HG03571 (cell line): ENCODE results near the gene MEPCE.
A peak's percentile ranks its signal among the peaks of the same experiment; 100 is the strongest.
"Not testable (repeated sequence)": the region's sequence is repeated elsewhere in the genome, so short reads cannot be mapped to it uniquely, and the experiment has no call there.

Experiments used
- ATAC-seq: cut with Tn5 transposase; IDR thresholded peaks from one replicate; pipeline ENCODE4 v1.9.1; 2021; ENCODE audit not compliant: unreplicated experiment

Gene MEPCE

GRCh38 chr7:100433592-100434296, 4.1 kb downstream of the MEPCE start:
- ATAC-seq = no peak

DNA sequence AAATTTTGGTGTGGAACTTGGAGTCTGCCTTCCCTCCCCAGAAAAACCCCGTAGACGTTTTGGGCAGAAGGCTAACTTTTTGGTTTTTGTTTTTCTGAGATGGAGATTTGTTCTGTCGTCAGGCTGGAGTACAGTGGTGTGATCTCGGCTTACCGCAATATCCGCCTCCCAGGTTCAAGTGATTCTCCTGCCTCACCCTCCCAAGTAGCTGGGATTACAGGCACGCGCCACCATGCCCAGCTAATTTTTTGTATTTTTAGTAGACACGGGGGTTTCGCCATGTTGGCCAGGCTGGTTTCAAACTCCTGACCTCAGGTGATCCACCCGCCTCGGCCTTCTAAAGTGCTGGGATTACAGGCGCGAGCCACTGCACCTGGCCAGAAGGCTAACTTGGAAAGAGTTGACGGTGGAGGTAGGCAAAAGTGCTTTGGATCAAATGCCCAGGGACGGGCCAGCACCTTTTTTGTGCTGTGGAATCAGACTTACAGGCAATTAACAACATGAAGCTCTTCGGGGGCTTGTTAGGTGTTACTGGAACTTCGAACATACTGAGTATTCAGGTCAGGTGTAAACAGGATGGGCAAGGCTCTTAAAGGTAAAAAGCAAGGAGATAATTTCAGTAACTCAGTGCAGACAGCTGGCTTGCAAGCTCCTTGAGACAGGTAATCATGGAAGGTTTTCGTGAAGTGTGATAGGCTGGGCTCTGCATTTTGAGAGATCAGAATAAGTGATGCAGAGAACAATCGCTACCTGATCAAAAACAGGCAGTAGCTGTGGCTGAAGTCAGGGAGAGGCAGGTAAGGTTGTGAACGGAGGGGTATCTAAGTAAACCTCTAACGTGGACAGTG, 4.9 kb downstream of the MEPCE start:
- no peak for ATAC-seq

- ATAC-seq = peak; percentile 23
Observed at GRCh38 chr7:100435401-100436304, 6.0 kb downstream of the MEPCE start.

DNA sequence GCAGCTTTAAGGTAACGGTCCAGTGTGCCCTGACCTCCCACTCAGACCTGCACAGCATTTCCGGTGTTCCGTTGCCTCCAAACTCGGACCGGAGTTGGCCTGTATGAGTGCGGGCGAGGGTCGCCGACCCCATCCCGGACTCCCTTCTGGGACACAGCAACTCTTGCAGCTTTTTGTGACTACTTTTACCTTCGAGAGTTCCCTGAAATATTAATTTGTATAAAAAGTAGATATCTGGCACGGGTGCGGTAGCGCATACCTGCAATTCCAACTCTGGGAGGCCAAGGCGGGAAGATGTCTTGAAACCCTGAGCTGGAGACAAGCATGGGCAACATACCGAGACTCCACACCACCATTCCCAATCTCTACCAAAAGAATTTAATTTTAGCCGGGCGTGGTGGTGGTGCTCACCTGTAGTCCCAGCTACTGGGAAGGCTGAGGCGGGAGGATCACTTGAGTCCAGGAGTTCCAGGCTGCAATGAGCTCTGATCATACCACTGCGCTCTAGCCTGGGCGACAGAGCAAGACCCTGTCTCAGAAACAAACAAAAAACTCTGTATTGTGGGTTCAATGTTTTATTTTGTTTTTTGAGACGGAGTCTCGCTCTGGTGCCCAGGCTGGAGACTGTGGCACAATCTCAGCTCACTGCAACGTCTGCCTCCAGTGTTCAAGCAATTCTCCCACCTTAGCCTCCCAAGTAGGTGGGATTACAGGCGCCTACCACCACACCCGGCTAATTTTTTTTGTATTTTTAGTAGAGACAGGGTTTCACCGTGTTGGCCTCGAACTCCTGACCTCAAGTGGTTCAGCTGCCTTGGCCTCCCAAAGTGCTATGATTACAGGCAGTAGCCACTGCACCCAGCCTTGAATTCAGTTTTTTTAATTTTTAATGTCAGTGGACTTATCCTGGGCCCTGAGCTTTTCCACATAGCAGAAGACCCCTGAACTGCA, 7.8 kb downstream of the MEPCE start:
- no peak for ATAC-seq

DNA sequence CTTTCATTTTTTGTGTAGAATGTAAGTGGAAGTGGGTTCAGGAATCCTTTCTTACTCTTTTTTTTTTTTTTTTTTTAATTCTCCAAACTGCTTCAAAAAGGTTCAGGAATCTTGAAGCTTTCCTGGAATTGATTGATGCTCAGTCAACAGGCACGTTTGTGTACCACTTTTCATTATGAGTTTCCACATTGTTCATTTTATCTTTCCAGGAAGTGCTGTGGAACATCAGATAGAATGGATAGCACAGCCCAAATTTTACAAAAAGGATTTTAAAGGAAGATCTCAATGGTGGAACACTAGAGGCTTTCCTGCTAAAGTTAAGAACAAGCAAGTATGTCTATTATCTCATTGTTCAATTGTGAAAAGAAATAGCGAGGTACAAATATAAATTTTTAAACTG, 8.5 kb downstream of the MEPCE start:
- ATAC-seq = no peak

DNA sequence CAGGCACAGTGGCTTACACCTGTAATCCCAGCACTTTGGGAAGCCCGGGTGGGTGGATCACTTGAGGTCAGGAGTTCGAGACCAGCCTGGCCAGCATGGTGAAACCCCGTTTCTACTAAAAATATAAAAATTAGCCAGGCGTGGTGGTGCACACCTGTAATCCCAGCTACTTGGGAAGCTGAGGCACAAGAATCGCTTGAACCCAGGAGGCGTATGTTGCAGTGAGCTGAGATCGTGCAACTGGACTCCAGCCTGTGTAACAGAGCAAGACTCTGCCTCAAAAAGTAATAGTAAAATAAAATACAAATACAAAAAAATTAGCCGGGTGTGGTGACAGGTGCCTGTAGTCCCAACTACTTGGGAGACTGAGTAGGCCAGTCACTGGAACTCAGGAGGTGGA, 9.1 kb downstream of the MEPCE start:
- not testable (repeated sequence) for ATAC-seq

GRCh38 chr7:100439244-100439643, 9.6 kb downstream of the MEPCE start:
- ATAC-seq = not testable (repeated sequence)

GRCh38 chr7:100441641-100442535, 12.3 kb downstream of the MEPCE start:
- ATAC-seq = no peak

DNA sequence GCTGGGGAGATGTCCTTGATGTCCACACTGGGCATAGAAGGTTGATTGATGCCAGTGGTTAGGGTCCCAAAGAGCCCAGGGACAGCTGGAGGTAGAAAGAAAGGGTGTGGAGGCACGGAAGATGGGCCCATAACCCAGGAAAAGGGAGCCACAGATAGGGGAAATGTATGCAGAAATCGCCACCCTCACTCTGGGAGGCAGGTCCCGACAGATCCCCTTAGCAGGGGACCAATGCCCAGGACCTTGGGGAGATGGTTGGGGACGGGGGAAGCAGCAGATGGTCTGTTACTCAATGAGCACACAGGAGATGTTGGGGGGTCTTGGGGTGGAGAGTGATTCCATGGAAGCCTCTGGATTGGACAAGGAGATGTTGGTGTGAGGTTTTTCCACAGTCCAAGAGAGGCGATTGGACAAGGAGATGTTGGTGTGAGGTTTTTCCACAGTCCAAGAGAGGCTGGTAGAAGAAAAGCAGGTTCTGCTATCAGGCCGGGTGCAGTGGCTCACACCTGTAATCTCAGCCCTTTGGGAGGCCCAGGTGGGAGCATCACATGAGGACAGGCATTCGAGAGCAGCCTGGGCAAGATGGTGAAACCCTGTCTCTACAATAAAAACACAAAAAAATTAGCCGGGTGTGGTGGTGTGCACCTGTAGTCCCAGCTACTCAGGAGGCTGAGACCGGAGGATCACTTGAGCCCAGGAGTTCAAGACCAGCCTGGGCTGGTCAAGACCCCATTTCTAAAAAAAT, 13.6 kb downstream of the MEPCE start:
- ATAC-seq = no peak

GRCh38 chr7:100444311-100445278, 15.0 kb downstream of the MEPCE start:
- no peak for ATAC-seq

DNA sequence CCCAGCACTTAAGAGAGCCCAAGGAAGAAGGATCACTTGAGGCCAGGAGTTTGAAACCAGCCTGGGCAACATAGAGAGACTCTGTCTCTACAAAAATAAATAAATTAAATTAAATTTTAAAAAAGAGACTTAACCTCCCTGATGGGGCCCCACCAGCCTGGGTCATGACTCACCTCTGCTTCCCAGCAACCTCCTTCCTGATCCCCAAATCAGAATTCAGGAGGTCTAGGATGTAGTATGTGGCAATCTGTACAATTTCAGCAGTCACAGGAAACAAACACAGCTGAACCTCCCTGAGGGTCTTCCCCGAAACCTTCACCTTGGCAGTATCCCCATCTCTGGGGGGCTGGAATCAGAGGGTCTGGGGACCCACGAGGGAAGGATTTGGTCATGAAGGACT, 16.4 kb downstream of the MEPCE start:
- ATAC-seq = no peak

DNA sequence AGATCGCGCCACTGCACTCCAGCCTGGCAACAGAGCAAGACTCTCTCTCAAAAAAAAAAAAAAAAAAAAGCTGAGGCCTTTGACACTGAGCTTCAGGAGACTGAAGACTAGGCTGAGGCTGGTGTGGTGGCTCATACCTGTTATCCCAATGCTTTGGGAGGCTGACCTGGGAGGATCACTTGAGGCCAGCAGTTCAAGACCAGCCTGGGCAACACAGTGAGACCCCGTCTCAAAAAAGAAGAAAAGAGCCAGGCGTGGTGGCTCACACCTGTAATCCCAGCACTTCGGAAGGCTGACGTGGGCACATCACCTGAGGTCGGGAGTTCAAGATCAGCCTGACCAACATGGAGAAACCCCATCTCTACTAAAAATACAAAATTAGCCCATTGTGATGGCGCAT, 17.7 kb downstream of the MEPCE start:
- ATAC-seq = not testable (repeated sequence)

- ATAC-seq = no peak
Observed at GRCh38 chr7:100449190-100449795, 19.7 kb downstream of the MEPCE start.

GRCh38 chr7:100452513-100452912, 22.9 kb downstream of the MEPCE start:
- no peak for ATAC-seq

- ATAC-seq = not testable (repeated sequence)
Observed at GRCh38 chr7:100453854-100454253, 24.2 kb downstream of the MEPCE start.

- no peak for ATAC-seq
Observed at GRCh38 chr7:100455206-100455605, 25.6 kb downstream of the MEPCE start.

- ATAC-seq = no peak
Observed at GRCh38 chr7:100456562-100456961, 26.9 kb downstream of the MEPCE start.
